GM10266 (cell line): Measurements from ENCODE around the gene WDR27.

ENCODE experiments used
- DNase-seq: peaks from one replicate; pipeline ENCODE4 v3.0.0; 2012; ENCODE audit errors: extremely low spot score
- CTCF ChIP-seq: IDR thresholded peaks from 2 replicates; pipeline ENCODE4 v1.5.1; 2012; ENCODE audit warnings: mild to moderate bottlenecking, low read depth; ENCODE audit not compliant: control insufficient read depth, insufficient read depth; ENCODE audit errors: missing control alignments

The WDR27 gene

GRCh38 chr6:169539176-169539897, 162.5 kb downstream of the WDR27 start:
- DNase-seq = no peak
- no peak for TF ChIP-seq CTCF

GRCh38 chr6:169536446-169537170, 165.2 kb downstream of the WDR27 start:
- no peak for TF ChIP-seq CTCF
- no peak for DNase-seq

- TF ChIP-seq CTCF = no peak
- DNase-seq = no peak
Observed at GRCh38 chr6:169534039-169534421, 167.8 kb downstream of the WDR27 start.

- no peak for DNase-seq
- no peak for TF ChIP-seq CTCF
Observed at GRCh38 chr6:169533301-169534038, 168.4 kb downstream of the WDR27 start.

- DNase-seq = no peak
Observed at GRCh38 chr6:169530752-169531123, 171.1 kb downstream of the WDR27 start.

GRCh38 chr6:169529931-169530751, 171.7 kb downstream of the WDR27 start:
- TF ChIP-seq CTCF = no peak
- DNase-seq = no peak

More at GRCh38 chr6:169530752-169531123, 171.1 kb downstream of the WDR27 start:
- no peak for TF ChIP-seq CTCF
